Posterior vena cava (tissue), 2 donors: ENCODE measurements around the gene YY1. TPM values are rescaled to one million over a fixed set of nuclear protein-coding genes. Genes with fewer than 3 reads are reported as not detected.
"Not testable (repeated sequence)": the region's sequence is repeated elsewhere in the genome, so short reads cannot be mapped to it uniquely, and the experiment has no call there.

Experiments
- DNase-seq: peaks from one replicate; pipeline ENCODE4 v3.0.0-alpha.2; 2020; ENCODE audit warnings: low spot score
- intact Hi-C, 2 donors: fragments of 100-400 bp; cut with DNase I; formaldehyde crosslinking; loops; one replicate each; pipeline versions ENCODE4 v1.14.1 to v1.14.2; 2022 to 2023
- total RNA-seq, 2 donors: library from RNA; stranded (reverse); fragmentation: NEBNext Ultra II Directional; extraction: Animal tissue kit (Norgen Biotek cat#: 25700); gene quantifications; one replicate each; pipeline ENCODE4 v1.2.1, GENCODE V29; 2021
- donor health status: DM: yes; HTN: yes; CAD: no.
- donor health status: DM: yes; HTN: yes; CAD: no.

Gene YY1
- total RNA-seq, 2 donors from 2014 or later, result 41.4 to 46.2 TPM

DNA sequence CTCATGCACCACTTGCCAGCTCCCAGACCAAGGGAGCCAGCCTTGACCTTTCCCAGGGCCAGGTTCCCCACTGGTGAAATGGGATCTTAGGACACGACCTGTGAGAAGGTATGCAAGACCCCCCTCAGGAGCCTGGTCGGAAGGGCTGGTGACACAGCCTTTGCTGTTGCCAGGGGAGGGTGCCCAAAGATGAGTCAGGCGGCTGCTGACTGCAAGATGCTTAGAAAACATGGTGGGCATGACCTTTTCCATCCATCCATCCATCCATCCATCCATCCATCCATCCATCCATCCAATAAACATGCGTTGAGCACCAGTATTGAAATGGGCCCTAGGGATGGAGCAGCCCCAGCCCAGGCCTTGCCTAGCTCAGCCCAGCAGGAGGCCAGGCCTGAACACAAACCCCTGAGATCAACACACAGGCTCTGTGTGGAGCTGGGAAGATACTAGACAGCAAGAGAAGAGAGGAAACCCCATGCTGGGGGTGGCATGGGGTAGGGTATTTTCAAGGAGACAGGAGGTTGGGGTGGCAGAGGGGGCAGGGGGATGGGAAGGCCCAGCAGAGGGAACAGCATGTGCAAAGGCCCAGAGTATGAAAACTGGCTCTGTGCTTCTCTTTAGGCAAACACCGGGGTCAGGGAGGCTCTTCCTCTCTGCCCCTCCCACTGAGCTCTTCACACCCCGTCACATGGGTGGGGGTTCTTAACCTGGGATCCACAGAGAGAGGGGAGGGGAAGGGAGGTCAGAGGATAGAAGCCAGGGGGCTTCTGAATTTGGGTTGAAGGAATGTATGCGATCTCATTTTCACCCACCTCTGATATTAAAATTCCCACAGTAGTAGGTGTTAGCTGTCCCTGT, 26.2 kb upstream of the YY1 start:
- intact Hi-C loops, result no loop called here
- peak; percentile 70 for DNase-seq

DNA sequence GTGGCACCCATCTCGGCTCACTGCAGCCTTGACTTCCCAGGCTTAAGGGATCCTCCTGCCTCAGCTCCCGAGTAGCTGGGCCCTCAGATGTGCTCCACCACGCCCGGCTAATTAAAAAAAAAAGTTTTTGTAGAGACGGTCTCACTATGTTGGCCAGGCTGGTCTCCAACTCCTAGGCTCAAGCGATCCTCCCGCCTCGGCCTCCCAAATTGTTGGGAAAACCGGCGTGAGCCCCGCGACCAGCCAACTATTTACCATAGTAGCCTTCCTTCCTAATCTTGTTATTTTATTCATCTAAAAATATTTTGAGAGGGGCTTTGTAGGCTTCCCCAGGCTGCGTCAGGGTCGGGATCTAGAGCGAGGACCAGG, 25.4 kb upstream of the YY1 start:
- intact Hi-C loops, result no loop called here
- no peak for DNase-seq

DNA sequence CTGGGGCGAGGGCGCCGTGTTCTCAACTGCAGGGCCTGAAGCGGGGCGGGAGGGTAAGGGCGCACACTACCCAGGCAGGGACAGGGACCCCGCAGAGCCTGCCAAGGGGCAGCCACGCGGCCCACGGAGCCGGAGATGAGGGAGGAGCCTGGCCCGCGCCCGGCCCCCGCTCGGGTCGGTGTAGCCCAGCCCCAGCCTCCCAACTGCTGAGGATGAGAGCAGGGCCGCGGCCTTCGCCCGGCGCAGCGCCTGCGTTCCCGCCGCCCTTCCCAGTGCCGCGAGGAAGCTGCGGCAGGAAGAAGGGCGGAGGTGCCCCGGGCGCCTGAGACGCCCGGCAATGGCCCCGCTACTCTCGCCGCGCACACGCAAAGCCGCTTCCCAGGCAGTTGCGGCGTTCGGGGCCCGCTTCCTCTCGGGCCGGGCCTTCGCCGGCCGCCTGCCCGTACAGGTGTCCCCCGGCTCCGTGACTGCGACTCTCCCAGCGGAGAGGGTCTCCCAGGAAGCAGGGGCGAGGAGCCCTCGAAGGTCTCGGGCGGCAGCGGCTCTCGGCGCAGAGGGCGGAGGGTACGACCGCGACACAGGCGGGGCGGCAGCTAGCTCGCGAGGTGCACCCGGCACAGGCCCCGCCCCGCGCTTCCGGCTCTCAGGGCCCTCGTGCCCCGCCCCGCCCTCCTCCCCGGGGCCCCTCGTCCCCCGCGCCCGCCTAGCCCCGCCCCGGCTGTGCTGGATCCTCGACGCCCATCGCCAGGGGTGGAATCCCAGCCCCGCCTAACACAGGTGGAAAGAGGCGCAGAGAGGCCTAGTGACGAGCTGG, 24.8 kb upstream of the YY1 start:
- DNase-seq, result peak; percentile 96
- intact Hi-C loops, result no loop called here

DNA sequence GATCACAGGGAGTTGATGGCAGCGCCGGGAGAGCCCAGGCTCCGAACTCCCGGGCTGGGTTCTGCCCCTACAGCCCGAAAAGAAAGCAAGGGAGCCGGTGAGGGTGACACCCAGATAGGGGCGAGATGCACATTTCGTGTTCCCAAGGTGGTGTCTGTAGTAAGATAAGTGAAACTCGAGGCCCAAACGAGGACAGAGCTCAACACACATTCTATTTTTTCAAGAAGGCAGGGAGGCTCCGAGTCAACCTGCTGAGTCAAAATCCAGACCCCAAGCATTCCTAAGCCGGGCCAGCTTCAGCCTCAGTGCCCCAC, 24.2 kb upstream of the YY1 start:
- DNase-seq, result no peak
- intact Hi-C loops, result no loop called here

DNA sequence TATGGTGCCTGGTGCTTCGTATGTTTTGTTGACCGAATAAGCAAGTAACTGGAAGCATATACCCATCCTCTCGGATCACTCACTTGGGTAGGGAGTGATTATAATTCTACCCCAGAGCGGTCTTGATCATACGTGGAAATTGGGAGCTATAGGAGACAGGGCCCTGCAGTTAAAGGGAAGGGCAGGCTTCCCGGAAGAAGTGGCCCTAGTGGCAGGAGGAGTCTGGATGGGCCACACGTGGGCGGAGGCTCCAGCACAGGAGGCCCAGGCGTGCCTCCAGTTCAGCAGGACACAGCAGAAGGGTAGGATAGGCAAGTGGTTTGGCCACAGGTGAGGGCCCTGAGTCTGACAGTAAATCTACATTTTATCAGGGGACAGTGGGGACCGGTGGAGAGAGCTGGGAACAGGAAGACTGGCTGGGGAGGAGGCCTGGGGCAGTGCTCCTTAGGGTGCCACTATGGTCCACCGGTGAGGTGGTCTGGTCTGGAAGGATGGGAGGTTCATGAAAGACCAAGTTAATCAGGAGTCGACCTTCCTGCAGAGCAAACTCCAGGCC, 23.5 kb upstream of the YY1 start:
- peak; percentile 47 for DNase-seq
- intact Hi-C loops, result no loop called here

DNA sequence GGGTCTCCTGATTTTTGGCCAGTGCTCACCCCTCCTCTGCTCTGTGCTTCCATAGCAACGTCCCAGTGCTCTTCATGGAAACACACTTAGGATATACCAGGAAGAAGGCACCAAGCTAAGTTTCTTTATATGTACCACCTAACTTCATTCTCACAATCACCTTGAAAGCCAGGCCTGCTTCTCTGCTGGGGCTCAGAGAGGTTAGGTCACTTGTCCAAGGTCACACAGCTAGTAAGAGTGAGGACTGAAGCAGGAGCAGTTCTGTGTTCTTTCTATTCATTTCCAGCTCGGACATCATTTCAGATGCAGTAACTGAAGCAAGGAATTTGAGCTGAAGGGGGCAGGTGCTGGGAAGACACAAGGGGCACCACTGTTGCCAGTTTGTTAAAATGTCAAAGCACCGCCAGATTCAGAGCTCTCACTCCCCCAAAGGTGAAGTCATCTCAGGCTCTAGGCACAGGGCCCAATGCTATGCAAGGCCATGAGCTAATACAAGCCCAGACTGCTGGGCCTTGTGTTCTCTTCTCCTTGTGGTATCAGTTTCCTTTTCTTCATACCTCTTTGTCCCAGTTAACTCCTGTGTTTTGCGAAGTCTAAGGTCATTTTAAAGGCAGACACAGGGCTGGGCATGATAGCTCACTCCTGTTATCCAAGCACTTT, 19.7 kb upstream of the YY1 start:
- intact Hi-C loops, result no loop called here
- DNase-seq, result peak; percentile 40

DNA sequence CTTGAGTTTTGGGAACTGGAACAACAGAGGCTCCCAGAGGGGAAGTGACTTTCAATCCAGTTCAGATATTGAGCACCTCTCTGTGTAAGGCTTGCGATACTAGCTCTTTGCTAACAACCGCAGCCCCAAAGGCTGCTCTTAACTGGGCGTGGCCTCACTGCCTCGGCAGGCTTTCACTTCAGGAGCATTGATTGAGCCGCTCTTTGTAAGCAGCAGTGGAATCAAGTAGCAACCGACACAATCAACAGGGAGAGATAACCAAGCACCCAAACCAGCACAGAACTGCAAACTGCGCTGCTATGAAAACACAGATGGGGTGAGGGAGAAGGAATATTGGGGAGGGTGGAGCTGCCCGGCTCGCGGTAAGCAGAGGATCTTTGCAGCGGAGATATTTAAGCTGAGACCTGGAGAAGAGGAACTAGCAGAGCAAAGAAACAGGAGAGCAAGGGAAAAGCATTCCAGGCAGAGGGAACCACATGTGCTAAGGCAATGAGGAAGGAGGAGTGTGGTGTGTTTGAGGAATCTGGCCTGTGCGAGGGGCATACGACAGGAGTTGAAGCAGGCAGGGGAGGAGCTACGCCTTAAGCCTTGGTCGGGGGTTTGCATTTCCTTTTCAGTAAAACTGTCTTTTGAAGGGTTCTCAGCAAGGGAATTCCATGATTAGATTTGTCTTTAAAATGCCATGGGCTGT, 17.3 kb upstream of the YY1 start:
- DNase-seq, result peak; percentile 81
- intact Hi-C loops, result no loop called here

DNA sequence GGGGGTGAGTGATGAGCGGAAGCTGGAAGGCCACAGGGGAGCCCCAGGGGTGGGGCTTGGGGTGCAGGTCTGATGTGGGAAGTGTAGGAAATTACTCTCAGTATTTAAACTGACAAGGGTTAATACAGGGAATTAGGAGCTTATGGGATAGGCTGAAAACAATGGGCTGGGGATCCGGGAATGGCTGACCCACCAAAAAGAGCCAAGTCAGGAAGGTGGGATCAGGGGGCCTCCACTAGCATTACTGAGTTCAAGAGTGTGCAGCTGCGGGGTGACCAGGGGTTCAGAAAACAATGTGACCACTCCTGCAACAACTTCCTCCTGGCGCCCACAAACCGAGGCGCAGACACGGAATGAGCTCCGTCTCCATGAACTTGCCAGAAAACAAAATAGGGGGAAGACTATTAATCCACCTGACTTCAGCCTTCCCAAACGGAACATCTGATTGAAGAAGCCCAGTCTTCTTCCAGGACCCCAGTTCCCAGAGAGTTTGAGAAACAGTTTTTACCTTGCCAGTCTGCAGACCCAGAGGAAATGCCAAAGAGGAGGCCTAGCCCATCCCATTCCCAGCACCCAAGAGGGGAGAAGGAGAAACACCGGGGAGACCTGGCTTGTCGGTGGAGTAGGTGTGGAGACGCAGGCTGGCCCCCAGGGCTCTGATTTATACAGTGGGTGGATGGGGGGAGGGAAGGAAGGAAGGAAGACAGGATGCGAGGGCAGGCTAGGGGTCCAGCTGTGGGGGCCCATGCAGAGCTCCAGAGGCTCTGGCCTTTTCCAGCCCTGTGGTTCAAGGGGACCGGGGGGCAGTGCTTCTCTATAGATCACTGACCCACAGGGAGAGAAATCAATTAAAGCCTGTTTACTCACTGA, 16.5 kb upstream of the YY1 start:
- DNase-seq, result no peak

DNA sequence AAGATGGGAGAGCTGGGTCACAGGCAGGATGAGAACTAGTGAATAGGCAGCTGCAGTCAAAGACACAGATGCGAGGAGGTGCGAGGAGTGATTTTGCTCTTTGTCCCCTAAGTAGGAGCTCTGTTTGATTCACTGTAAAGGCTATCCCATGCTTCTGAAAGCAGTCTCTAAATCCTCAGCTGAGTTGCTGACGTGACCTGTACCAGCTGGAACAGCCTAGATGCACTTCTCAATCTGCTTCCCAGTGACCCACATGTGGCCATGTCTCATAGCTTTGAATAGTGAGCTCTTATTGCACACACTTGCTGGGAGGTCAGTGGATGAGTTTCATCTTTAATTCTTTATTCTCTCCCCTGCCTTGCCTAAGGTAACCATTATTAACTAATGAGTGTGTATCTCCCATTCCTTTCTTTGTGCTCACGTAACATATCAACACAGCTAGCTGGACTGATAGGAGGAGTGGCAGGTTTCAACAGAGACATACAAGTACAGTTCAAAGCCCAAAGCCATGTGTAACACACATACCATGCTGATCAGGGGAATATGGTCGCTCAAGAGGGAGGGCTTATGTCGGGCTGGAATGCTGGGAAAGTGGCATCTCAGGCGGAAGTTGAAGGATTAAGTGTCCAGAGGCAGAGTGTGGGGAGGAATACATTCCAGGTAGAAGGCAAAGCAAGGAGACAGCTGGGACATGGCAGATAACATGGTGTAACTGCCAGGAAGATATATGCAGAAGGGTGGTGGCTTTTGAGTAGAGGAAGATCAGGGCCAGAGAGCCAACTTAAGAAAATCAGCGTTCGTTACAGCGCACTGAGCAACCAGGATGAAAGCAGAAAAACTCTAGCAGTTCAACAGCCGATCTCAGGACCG, 15.4 kb upstream of the YY1 start:
- peak; percentile 10 for DNase-seq
- intact Hi-C loops, result no loop called here

More for the DNA sequence above, 16.5 kb upstream of the YY1 start:
- intact Hi-C loops, result no loop called here

DNA sequence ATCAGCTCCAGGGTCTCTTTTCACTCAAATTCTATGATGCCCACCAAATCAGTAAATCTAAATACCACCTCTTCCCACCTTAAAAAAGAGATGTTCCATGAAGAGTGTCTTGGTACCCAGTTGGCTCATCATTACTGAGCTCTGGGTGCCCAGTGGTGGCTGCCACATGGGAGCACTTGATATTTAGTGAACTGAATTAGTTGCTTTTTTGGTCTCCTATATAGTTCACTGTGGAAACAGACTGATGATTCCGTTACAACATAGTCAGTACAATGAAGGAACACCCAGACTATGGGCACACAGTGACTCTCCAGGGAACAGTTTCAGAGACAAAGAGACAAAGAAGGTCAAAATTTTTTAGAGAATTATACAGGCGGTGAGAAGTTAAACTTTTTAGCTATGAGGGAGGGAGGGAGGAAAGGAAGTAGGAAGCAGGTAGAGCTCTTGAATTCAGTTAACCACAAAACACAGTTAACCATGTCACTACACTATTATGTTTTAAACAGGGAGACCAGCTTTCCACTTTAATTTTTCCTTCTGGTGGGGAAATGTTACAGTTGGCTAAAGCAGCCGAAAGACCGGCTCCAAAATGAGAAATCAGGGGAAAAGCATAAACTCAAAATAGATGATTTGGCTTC, 14.6 kb upstream of the YY1 start:
- DNase-seq, result peak; percentile 1
- intact Hi-C loops, result no loop called here

DNA sequence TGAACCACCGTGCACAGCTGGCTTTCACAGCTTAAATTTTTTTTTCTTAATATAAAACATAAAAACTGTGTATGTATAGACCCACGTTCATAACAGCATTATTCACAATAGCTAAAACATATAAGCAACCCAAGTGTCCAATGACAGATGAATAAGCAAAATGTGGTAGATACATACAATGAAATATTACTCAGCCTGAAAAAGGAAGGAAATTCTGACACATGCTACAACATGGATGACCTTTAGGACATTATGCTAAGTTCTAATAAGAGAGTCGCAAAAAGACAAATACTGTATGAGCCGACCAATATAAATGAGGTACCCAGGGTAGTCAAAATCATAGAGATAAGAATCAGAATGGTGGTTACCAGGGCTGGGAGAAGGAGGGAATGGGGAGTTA, 13.8 kb upstream of the YY1 start:
- intact Hi-C loops, result no loop called here
- no peak for DNase-seq

DNA sequence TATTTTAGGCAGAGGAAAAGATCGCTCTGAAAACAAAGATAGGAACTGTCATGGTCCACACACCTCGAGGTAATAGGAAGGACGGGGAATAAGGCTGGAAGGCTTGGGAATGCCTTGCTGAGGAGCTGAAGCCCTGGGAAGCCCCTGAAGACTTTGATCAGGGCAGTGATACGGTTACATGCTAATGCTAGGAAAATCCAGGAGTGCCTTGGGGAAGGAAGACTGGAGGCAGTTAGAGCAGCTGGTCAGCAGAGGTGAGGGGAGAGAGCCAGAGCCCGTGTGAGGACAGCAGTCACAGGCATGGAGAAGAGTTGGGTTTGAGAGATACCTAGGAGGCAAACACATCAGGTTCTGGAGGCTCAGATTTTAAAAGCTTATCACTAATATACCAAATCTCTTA, 8.6 kb upstream of the YY1 start:
- DNase-seq, result no peak
- intact Hi-C loops, result no loop called here

DNA sequence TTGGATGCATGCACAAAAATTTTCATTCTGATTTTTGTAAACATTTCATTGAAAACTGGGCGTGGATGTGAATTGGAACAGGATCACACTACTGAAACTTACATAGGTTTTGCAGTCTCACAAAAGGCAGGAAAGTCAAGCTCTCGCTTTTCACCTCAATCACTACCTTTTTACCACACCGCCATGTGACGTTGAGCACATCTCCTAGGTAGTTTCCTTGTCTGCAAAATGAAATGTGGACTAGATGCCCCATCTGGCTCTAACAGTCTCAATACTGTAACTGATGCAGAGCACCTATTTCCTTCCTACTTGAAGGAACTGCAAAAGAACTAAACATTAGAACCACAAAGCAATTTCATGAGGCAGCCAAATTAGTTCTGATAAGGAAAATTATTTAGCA, 4.4 kb upstream of the YY1 start:
- no peak for DNase-seq
- intact Hi-C loops, result no loop called here

DNA sequence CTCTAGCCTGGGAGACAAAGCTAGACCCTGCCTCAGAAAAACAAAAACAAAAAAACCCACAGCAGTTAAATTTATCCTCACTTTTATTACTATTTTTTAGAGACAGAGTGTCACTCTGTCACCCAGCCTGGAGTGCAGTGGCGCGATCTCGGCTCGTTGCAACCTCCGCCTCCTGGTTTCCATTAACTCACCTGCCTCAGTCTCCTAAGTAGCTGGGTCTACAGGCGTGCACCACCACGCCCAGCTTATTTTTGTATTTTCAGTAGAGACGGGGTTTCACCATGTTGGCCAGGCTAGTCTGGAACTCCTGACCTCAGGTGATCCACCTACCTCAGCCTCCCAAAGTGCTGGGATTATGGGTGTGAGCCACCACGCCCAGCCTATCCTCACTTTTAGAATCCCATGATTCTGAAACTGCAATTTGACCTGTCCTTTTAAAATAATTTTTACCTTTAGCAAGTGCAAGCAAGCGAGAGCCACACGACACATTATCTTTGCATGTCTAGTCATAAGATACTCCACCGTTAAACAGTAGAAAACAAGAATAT, 2.6 kb upstream of the YY1 start:
- intact Hi-C loops, DNase-seq: not testable (repeated sequence)

DNA sequence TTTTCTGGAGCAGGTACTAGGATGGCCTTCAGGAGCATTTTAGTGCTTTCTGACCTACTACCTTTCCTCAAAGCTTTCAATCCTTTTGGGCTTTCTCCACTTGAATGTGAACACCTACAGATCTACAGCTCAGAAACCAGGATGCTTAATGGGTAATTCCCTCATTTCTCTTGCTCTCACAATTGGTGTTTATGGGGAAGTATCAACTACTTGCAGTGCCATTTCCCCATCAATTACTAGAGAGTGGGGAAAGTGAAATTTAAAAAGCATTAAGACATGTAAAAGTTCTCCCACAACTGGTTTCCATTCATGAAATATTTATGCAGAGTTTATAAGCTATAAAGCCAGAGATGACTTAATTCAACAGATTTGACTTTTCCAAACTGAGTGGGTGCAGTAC, 2.1 kb upstream of the YY1 start:
- no peak for DNase-seq
- intact Hi-C loops, result no loop called here

DNA sequence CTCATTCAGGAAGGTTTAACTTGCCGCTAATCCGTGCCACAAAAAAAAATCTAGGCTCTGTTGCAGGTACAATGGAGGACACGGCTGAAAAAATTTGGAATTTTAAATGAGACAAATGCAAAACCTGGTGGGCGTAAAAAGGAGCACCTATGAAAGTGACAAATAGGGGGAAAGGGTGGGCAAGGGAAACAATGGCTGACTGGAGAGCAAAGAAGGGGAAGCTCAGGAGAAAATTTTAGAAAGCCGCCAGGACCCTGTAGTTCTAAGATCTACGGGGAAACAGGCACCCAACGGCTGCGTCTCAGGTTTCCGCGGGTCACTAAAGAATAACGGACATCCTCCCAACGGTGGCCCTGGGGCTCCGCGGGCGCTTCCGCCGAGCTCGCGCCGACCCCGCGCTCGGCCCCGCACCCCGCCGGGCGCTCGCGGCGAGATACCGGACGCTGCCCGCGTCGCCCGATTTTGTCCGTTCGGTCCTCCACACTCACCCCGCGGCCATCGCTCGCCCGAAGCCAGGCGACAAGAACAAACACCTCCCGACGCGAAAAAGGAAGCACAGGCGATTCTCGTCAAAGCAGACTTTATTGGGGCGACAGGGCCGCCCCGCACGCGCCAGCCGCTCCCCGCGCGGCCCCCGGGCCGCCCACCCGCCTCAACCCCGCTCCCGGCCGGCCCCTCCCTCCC, 1.1 kb upstream of the YY1 start:
- DNase-seq, result peak; percentile 85
- intact Hi-C loops, result no loop called here
